Stimulated activated memory B cell treated with anti-CD40 and anti-IgM and Interleukin-4, amounts not matched to agents 10 μg/mL and 1 μg/mL and 100 μg/mL, for 72 hours (primary cell): Measurements from ENCODE around the gene HLF.

Experiments
- ATAC-seq: fragments of 150-1000 bp; cut with Tn5 transposase; 2 replicates; pipeline ENCODE4 v1.10.0; 2021
- H3K27ac Mint-ChIP-seq: one replicate; pipeline ENCODE4 v1.8.0; 2022; ENCODE audit warnings: mild to moderate bottlenecking, mixed read lengths
- H3K27me3 Mint-ChIP-seq: one replicate; pipeline ENCODE4 v1.8.0; 2022; ENCODE audit warnings: mixed read lengths
- H3K36me3 Mint-ChIP-seq: one replicate; pipeline ENCODE4 v1.8.0; 2022; ENCODE audit warnings: mixed read lengths
- H3K4me1 Mint-ChIP-seq: one replicate; pipeline ENCODE4 v1.8.0; 2022; ENCODE audit warnings: mixed read lengths
- H3K4me3 Mint-ChIP-seq: one replicate; pipeline ENCODE4 v1.8.0; 2022; ENCODE audit warnings: mild to moderate bottlenecking, moderate library complexity, mixed read lengths
- H3K9me3 Mint-ChIP-seq: one replicate; pipeline ENCODE4 v1.8.0; 2022; ENCODE audit warnings: mixed read lengths

The HLF gene

GRCh38 chr17:55266051-55266957 is 1.5 kb downstream of the HLF start:
- Mint-ChIP-seq H3K4me3 (no peak overlapping the region), H3K27ac (no peak overlapping the region), H3K36me3 (no peaks in the 10 kb centered on the region), H3K9me3 (no peaks in the 10 kb centered on the region), H3K4me1 (peaks cover 15% of the 10 kb centered on the region), H3K27me3 (peaks cover 78% of the 10 kb centered on the region)
- ATAC-seq: no peak

DNA sequence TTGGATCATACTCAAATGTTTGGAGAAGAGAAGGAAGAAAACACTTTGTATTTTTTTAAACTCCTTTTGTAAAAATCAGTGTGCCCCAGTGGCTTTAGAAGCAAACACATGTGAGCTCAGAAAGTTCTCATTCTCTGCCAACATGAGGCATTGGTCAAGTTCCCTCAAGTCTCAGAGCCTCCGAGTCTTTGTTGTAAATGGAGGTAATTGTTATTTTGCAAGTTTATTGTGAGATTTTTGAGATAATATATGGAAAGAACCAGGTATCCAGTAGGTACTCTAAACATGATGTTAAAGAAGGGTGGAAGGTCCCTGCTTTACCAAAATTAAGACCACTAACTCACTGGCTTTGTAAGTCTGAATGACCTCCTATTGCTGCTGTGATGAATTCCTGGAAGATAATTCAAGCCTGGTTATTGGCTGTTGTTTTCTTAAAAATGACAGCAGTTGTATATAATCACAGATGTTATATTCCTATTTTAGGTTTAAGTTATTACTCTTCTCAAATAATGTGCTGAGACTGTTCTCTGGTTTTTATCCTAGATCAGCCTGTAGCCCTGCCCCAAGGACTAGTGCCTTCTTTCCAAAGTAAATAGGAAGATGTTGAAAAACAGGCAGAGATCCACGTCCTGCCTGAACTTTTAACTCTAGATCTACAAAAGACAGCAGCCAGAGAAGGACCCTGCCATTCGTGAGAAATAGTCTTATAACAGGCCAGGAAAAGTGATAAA is 2.4 kb downstream of the HLF start:
- ATAC-seq: no peak
- Mint-ChIP-seq H3K27ac (no peak overlapping the region), H3K4me1 (peaks cover 15% of the 10 kb centered on the region), H3K9me3 (no peaks in the 10 kb centered on the region), H3K27me3 (peaks cover 77% of the 10 kb centered on the region), H3K36me3 (no peaks in the 10 kb centered on the region), H3K4me3 (no peak overlapping the region)

GRCh38 chr17:55267777-55268648 is 3.3 kb downstream of the HLF start:
- no peaks in the 10 kb centered on the region for H3K36me3 Mint-ChIP-seq
- H3K4me1 Mint-ChIP-seq: peaks cover 15% of the 10 kb centered on the region
- H3K27me3 Mint-ChIP-seq: peaks cover 77% of the 10 kb centered on the region
- ATAC-seq: no peak
- H3K4me3 Mint-ChIP-seq: no peak overlapping the region
- H3K27ac Mint-ChIP-seq: no peak overlapping the region
- no peaks in the 10 kb centered on the region for H3K9me3 Mint-ChIP-seq

DNA sequence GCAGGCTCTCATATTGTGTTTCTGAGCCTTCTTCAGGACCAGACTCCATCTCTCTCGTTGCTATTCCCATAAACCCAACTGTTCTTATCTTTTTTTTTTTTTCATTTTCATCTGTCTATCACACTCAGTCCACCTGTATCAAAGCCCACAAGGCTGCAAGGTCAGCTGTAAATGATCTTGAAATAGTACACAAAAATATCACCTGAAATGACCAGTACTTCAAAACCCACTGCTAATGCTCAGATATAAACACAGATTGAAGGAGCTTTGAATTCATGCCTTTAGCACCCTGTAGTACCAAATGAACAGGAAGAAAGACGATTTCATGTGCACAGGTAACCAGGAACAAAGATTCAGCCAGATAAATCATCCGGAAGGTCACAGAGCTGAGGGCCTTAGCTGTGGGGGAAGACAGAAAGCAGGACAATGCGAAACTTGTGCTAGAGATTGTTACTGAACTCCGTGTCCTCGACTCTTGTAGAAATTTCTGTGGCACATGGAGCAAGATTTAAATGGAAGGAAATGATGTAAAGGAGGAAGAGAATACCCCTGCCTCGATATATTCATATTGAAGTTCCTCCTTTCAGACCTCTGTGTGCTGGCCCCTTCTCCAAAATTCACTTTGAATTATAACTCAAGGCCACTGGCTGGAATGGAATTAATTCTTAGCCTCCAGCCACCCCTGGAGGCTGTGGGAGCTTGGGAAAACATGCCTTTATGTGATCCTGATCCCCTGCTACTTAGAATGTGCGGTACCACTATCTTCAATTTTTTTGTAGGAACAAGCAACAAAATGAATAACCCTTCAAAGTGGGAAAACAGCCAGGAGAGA is 4.1 kb downstream of the HLF start:
- no peak overlapping the region for H3K27ac Mint-ChIP-seq
- H3K9me3 Mint-ChIP-seq: no peaks in the 10 kb centered on the region
- H3K27me3 Mint-ChIP-seq: peaks cover 77% of the 10 kb centered on the region
- H3K4me3 Mint-ChIP-seq: no peak overlapping the region
- H3K36me3 Mint-ChIP-seq: no peaks in the 10 kb centered on the region
- no peak for ATAC-seq
- peaks cover 9% of the 10 kb centered on the region for H3K4me1 Mint-ChIP-seq

DNA sequence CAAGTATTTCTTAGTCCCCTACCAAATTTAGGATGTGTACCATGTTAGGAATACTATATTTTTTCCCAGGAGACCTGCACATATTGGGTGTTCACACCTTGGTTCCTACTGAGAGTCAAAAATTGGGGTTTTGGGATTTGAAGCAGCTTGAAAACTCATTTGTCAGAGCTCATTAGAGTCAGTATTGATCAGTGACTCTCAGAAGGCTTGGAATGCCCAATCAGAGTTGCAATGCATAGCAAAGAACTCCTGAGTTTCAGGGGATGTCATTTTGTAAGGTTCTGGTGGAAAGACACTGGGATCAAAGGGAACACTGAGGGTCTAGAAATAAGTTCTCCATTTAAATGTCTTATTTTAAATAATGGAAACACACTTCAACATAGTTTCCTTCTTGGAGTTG is 5.1 kb downstream of the HLF start:
- peaks cover 79% of the 10 kb centered on the region for H3K27me3 Mint-ChIP-seq

DNA sequence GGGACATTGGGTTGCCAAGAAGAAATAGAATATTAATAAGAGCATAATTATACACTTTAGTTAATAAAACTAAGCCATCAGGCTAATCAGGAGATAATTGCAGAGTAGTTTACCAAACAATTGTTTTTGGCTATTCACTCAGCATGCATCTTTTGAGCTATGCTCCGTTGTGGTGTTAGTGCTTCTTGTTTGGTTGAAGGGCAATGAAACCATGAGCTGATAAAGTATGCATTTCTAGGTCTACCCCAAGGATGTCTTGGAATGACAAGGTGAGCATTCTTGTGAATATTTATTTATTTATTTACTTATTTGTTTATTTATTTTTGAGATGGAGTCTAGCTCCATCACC is 6.4 kb downstream of the HLF start:
- ATAC-seq: no peak
- H3K27ac Mint-ChIP-seq: no peak overlapping the region
- H3K4me3 Mint-ChIP-seq: no peak overlapping the region
- no peaks in the 10 kb centered on the region for H3K36me3 Mint-ChIP-seq
- no peaks in the 10 kb centered on the region for H3K4me1 Mint-ChIP-seq
- no peaks in the 10 kb centered on the region for H3K9me3 Mint-ChIP-seq
- peaks cover 82% of the 10 kb centered on the region for H3K27me3 Mint-ChIP-seq

More for the DNA sequence above, 5.1 kb downstream of the HLF start:
- H3K4me1 Mint-ChIP-seq: no peaks in the 10 kb centered on the region
- no peak overlapping the region for H3K27ac Mint-ChIP-seq
- no peak overlapping the region for H3K4me3 Mint-ChIP-seq
- H3K9me3 Mint-ChIP-seq: no peaks in the 10 kb centered on the region
- ATAC-seq: no peak
- H3K36me3 Mint-ChIP-seq: no peaks in the 10 kb centered on the region

DNA sequence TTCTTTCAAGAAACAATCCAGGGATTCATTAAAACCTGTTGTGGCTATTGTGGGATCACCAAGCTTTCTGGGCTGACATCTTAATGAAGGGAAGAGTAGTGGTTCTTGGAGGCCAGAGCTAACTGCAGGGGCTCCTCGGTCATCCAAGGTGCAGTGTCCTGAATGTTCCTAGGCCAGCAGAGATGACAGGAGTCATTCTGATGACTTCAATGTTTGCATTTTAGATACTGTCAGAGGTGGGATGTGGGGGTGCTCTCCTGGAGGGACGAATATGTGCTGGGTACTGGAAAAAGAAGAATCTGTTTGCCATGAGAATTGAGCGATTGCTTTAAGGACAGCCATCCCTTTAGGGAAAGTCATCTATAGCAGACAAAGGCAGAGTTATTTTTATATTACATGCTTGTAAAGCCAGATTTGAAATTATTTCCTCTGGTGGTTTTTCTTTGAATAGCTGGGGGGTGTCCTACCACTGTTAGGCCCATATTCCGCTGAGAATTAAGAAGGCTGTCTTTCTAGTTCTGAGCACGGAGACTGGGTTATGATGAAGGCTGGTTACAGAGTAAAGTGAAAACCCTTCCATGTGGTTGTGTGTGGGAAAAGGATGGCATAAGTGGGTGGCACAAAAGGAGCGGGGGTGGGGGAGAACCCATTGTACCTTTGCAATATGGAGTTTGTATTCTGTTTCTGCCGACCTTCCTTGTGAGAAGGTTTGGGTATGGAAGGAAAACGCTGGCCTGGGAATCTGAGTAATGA is 7.4 kb downstream of the HLF start:
- Mint-ChIP-seq H3K9me3 (no peaks in the 10 kb centered on the region), H3K27ac (no peak overlapping the region), H3K27me3 (peaks cover 79% of the 10 kb centered on the region), H3K4me1 (no peaks in the 10 kb centered on the region), H3K36me3 (no peaks in the 10 kb centered on the region), H3K4me3 (no peak overlapping the region)
- no peak for ATAC-seq

DNA sequence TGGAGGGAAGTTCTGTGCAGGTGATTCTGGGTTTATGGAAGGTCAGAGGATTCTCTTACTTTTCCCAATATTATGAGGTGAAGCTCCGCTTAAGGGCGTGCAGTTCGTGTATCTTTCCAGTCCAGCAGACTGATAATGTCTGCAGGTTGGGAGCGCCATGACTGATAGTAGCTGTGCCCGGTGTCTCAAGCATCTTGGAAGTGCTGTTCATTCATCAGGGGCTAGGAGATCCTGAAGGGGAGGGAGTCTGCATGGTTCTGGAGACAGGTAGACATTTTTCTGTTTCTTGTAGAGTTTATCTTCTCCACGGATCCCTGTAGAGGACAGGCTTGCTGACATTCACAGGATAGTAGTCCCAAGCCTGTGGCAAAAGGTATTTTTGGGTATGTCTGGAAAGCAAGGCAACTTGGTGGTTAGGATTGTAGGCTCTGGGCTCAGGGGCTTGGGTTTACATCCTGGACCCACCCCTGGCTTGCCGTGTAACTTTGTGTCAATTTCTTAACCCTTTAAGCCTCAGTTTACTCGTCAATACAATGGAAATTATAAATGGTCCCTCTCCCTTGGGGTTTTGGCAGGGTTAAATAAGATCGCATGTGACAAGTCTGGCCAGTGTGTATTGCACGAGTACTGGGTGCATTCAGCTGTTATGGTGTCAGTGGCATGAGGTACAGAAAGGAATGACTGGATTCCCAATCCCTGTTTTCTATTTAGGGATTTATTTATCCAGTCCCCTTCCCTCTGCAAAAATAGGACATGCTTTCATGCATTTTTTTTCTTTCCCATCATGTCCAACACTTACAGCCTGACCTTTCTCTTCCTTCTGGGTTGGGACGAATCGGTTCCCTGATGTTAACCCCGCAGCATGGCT is 8.2 kb downstream of the HLF start:
- H3K36me3 Mint-ChIP-seq: no peaks in the 10 kb centered on the region
- H3K27ac Mint-ChIP-seq: no peak overlapping the region
- no peaks in the 10 kb centered on the region for H3K9me3 Mint-ChIP-seq
- H3K4me3 Mint-ChIP-seq: no peak overlapping the region
- no peaks in the 10 kb centered on the region for H3K4me1 Mint-ChIP-seq
- peaks cover 71% of the 10 kb centered on the region for H3K27me3 Mint-ChIP-seq
- ATAC-seq: no peak

GRCh38 chr17:55273579-55274354 is 9.0 kb downstream of the HLF start:
- Mint-ChIP-seq H3K4me1 (no peaks in the 10 kb centered on the region), H3K9me3 (no peaks in the 10 kb centered on the region), H3K27ac (no peak overlapping the region), H3K27me3 (peaks cover 63% of the 10 kb centered on the region), H3K36me3 (no peaks in the 10 kb centered on the region), H3K4me3 (no peak overlapping the region)
- no peak for ATAC-seq

DNA sequence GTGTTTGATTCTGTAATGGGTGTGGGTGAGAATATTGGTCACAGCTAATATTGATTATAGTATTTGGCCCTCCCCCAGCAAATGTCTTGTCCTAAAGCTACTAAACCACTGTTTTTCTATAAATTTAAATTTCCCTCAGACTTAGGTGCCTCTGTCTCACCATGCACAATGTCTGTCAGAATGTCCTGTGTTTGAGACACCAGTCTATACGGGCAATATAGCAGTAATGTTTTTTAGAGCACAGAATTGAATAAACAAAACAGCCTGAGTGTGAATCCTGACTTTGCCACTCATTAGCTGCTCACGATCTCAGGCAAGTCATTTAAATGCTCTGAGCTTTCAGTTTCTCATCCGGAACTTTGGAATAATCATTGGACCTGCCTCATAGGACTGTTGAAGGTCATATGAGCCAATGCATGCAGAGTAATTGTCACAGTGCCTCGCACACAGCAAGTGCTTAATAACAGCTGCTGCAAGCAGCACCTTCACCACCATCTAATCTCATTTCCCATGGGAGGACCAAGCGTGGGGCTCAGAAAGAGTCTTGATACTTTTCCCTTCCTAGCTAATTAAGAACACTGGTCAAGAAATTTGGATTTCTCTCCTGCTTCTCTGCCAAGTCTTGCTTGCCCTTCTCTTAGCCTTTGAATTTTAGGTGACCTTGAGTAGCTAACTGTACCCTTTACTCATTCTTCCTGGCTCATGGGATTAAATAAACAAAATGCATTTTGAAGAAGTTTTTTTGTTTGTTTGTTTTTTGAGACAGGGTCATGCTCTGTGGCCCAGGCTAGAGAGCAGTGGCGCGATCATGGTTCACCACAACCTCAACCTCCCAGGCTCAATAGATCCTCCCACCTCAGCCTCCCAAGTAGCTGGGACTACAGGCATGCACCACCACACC is 9.8 kb downstream of the HLF start:
- Mint-ChIP-seq H3K27me3 (peaks cover 55% of the 10 kb centered on the region), H3K36me3 (no peaks in the 10 kb centered on the region), H3K4me3 (no peak overlapping the region), H3K9me3 (no peaks in the 10 kb centered on the region), H3K27ac (no peak overlapping the region), H3K4me1 (no peaks in the 10 kb centered on the region)
- no peak for ATAC-seq

DNA sequence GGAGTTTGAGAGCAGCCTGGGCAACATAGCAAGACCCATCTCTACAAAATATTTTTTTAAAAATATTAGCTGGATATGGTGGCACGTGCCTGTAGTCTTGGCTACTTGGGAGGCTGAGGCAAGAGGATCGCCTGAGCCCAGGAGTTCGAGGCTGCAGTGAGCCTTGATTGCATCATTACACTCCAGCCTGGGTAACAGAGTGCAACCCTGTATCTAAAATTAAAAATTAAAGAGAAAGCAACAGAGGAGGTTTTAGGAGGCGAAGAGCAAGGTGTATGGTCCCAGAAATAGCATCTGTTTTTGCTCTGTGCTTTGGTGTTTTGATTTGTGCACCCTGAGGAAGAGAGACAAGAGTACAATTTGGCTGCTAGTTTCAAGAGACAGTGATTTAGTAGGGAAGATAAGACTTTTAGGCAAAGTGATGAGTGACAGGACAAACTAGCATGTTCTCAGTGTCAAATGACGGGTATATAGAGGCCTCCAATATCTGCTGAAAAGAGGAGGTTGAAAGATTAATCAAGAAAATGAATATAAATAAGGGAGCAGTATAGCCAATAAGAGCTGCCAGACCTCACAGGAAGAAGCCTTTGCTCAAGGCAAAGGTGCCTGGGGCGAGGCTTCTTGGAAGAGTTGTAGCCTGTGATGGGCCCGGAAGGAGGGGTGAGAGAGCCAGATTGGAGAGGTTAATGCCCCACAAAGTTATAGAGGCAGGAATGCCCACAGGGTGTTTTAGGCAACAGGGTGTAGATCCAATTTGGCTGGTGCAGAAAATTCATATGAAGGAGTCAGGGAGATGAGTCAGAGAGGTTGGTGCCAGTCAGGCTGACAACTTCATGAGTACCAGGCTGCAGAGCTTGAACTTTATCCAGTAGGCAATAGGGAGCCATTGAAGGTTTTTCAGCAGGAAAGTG is 11.4 kb downstream of the HLF start:
- Mint-ChIP-seq H3K27ac (no peak overlapping the region), H3K4me3 (no peak overlapping the region), H3K9me3 (no peaks in the 10 kb centered on the region), H3K27me3 (peaks cover 55% of the 10 kb centered on the region), H3K36me3 (no peaks in the 10 kb centered on the region), H3K4me1 (no peaks in the 10 kb centered on the region)
- ATAC-seq: no peak
